SK-N-SH (cell line): ENCODE data around the gene TMEM170A.

Source experiments
- RFX5 ChIP-seq: IDR thresholded peaks from 2 replicates; pipeline ENCODE4 v1.6.1; 2012; ENCODE audit warnings: mild to moderate bottlenecking, improper control_type of control experiment, low read length
- SIN3A ChIP-seq: IDR thresholded peaks from 2 replicates; pipeline ENCODE4 v1.6.1; 2012; ENCODE audit warnings: low read depth, mild to moderate bottlenecking, low read length, moderate library complexity, borderline replicate concordance

DNA sequence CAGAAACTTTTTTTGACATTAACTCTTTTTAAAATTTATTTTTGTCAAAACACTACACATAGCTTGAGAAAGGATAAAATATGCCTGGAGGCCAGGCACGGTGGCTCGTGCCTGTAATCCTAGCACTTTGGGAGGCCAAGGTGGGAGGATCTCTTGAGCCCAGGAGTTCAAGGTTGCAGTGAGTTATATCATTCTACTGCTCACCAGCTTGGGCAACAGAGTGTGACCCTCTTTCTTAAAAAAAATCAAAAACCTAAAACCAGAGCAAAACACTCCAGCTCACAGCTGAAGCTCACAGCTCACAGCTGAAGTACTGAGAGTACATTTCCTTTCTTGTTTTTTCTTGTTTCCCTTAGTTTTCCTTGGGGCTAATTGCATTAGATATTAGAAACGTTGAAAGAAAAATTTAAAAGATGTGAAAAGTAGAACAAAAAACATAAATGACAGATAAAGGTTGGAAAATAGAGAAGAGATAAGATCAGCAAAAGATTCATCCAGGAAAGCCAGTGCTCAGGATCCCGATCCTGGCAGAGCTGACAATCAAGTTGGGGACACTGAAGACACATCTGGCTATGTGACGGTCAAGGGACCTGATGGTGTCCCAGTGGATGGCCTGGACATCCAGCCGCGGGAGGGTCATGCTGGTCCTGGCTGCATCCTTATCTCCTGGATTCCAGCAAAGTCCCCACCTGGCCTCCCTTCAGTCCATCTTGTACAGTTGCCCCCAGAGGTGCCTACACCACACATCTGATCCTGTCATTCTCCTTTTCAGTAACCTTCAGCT, 20.9 kb upstream of the TMEM170A start:
- TF ChIP-seq SIN3A (no peak), RFX5 (no peak)
